H4 (cell line): ENCODE data around the gene PTOV1. TPM values are rescaled to one million over a fixed set of nuclear protein-coding genes. Genes with fewer than 3 reads are reported as not detected.

ENCODE experiments used
- DNase-seq: peaks from one replicate; pipeline ENCODE4 v3.0.0-alpha.2; 2015; ENCODE audit warnings: low spot score
- total RNA-seq: library from RNA; depleted of rRNA; stranded (reverse); fragments of >200 nt; shearing (Covaris generic); gene quantifications from 2 replicates; pipeline ENCODE4 v1.2.3, GENCODE V29; 2014

PTOV1 gene
- total RNA-seq, 1 experiment from 2014 or later = 101 TPM

DNA sequence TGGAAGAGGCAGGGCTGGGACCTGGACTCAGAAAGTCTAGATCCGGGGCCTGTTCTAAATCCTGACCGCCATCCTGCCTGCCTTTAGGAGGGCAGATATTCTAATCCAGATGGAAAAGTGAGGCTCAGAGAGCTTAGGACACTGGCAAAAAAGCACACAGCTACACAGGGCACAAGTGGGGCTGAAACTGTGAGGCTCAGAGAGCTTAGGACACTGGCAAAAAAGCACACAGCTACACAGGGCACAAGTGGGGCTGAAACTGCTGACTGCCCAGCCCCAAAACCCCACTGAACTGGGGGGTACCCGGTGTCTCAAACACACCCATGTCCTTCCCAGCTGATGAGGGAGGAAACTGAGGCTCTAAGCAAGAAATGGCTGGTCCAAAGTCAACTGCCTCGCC lies 24.2 kb downstream of the PTOV1 start:
- no peak for DNase-seq

DNA sequence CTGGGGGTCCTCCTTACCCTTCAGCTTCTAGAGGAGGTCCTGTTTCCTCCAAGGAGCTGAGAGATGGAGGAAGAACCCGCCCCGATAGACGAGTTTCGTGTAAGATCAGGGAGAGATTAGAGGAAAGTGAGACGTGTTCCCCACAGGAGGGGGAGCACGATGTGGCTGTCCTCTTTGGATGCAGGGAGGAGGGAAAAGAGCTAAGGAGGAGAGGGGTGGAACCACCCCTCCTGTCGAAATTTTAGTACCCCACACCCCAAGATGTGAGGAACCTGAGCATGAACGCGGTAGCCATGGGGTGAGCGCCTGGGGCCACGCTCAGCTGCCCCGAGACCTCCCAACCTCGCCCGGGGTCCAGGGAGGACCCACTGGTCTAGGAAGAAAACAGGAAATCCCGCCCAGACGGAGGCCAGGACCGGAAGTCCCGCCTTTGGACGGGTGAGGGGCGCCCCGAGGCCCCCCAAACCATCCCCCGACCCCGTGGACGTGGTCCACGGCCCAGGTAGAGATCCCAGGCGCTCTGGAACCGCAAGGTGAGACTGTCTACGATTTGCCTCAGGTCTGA lies 25.0 kb downstream of the PTOV1 start:
- DNase-seq = no peak

DNA sequence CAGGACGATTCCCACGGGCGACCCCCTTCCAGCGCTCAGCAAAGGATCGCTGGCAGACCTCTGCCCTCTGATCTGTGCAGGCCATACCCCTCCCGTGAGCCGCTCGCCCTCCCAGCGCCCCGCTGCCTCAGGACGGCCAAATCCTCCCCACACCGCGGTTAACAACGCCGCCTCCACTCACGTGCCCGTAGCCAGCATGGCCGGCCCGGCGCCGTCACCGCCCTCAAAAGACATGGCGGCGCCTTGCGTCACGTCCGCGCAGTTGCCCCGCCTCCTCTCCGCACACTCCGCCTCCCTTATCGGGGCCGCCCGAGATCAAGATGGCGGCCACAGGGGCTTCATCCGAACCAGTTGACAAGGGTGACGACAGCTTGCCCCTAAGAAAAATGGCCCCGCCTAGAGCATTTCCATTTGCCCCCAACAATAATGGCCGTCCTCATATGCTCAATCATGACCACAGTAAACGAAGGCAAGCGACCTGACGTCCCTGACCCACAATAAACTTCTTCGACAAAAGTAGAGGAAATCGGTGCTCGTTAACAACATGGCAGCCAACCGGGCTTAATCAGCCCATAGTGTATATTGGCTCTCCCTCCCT lies 25.6 kb downstream of the PTOV1 start:
- peak; percentile 98 for DNase-seq

DNA sequence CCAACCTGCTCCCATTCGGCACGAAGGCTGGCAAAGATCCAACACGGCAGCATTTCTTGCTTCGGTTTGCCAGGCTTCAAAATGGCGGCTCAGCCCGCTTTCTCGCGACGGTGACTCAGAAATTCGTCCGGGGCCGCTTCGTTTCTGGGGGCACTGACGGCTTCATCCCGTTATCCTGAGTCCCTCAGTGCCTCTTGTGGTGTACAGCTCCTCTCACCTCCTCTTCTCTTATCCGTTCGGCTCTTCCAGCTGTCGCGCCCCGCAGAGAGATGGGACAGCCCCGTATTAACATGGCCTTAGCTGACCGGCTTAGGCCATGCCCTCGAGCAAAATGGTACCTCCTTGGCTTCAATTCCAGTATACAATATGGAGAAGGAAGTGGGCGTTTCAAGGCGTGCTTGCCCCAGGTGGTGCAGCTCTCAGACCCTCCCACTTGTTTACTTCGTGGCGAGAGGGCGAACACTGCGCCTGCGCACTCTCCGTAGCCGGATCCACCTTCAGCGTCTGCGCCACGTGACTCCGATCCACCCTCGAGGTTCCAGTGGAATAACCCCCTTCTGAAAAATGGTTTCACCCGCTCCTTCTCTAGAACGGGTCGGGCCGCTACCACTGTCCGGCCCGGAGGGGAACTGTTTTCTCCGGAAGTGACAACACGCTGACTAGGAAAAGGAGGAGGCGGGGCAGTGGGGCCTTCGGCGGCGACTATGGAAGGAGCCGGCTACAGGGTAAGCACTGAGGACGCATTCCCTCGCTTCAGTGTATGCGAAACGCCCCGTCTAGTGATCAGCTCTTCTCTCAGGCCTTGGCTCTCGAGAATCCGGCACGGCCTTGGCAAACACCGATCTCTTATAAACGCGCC lies 26.3 kb downstream of the PTOV1 start, which contains the start of the genes AKT1S1 and TBC1D17:
TSS of gene AKT1S1 (minus strand) at position 336 of the 859 bp plus-strand sequence. CDS start 4,060 bp downstream, outside the sequence.
TSS of gene TBC1D17 (plus strand) at position 683 of the 859 bp plus-strand sequence. CDS start at position 705, 22 bp downstream.
- peak; percentile 100 for DNase-seq

DNA sequence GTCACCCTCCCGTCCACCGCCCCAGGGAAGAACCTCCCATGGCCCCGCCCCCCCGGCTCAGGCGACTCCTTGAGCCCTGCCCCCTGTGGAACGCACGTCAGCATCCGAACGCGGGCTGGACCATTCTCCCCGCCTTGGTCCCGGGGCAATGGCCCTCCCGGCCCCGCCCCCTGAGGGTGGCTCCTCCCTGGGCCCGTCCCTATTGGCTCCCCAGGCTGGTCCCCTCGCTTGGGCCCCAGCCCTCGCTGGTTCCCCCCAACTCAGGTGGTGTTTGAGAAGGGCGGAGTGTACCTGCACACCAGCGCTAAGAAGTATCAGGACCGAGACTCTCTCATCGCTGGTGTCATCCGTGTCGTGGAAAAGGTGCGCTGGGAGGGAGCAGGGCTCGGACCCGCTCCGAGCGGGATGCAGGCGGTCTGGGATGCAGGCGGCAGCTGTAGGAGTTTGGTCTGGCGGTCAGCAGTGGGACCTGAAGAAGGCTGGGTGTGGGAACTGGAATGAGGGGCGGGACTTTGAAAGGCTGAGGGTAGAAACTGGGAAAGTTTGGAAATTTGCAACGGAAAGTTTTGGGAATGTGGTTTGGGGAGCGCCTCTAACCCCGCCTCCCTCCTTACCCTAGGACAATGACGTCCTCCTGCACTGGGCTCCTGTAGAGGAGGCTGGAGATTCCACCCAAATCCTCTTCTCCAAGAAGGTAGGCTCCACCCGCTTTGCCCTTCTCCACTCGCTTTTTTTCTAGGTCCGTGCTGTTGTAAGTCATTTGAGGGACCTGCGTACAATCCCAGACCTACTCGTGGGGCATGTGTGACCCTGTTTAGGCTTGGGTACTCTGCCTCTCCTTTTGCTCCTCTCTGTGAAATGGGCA lies 27.2 kb downstream of the PTOV1 start:
- peak; percentile 97 for DNase-seq

DNA sequence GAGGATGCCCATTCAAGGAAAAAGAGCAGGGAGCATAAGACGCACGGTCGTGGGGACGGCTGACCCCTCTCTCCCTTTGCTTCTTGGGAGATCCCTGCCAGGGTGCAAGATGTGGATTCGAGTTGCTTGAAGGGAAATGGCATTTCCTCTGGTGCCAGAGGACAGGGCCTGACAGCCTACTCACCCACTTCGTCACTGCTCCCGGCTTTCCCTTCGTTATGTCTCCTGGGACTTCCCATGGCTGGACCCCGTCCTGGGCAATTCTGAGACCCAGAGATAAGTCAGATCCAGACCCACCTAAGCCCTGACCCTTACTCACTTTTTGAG lies 27.7 kb downstream of the PTOV1 start:
- no peak for DNase-seq

DNA sequence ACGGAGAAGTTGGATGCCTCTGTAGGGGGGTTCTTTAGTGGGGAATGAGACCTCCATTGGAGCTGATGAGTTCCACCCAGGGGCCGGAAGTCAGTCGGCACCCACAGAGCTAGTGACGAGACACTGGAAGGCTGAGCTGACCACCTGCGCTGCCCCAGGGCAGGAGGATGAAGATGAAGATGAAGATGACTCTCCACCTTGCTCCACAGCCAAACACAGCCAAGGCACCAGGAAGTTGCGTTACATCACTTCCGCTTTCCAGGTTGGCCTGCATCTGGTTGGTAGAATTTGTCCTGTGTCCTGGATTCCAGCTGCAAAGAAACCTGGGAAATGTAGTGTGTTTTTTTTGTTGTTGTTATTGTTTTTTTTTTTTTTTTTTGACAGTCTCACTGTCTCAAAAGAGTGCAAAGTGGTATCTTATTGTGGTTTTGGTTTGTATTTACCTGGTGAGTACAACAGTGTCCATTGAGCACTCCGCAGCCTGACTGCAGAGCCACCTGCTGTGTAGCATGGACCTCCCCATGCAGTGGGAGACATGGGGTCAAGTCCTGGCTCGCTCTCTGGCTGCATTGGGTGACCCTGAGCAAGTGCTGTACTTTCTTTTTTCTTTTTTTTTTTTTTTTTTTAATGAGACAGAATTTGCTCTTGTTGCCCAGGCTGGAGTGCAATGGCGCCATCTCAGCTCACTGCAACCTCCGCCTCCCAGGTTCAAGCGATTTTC lies 28.4 kb downstream of the PTOV1 start:
- DNase-seq = no peak

DNA sequence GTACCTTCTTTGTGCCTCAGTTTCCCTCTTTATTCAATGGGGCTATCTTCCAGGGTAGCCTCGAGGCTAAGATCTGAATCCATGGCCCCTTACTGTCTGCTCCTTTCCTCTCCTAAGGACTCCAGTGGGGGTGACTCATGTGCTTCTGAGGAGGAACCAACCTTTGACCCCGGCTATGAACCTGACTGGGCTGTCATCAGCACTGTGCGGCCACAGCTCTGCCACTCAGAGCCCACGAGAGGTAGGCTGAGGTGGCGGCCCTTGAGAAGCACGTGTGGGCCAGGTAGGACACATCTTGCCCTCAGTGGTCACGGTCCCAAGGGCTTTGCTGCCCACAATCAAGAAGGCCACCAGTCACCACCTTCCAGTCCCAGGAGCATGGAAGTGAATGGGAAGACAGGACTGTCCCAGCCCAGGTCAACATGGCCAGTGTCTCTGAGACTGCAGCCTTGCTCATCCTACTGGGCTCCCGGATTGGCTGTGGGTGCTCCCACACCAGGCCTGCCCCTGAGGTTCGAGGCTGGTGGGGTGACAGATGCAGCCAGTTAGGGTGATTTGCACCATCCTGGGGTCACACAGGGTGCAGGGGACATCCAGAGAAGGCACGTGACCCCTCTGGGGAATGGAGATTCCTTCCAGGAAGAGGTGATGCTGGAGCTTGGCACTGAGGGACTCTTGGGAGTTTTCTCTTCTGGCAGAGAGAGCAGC lies 29.4 kb downstream of the PTOV1 start:
- DNase-seq = no peak

DNA sequence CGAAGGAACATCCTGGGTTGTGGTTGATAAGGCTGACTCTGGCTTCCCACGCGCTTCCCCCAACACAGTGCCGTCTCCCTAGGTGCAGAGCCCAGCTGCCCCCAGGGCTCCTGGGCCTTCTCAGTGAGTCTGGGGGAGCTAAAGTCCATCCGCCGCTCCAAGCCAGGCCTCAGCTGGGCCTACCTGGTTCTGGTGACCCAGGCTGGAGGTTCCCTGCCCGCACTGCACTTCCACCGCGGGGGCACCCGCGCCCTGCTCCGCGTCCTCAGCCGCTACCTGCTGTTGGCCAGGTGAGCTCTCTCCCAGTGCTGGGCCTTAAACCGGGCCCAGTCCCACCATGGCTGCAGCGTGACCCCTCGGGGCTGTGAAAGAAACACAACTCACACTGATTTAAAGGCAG lies 30.2 kb downstream of the PTOV1 start:
- no peak for DNase-seq

DNA sequence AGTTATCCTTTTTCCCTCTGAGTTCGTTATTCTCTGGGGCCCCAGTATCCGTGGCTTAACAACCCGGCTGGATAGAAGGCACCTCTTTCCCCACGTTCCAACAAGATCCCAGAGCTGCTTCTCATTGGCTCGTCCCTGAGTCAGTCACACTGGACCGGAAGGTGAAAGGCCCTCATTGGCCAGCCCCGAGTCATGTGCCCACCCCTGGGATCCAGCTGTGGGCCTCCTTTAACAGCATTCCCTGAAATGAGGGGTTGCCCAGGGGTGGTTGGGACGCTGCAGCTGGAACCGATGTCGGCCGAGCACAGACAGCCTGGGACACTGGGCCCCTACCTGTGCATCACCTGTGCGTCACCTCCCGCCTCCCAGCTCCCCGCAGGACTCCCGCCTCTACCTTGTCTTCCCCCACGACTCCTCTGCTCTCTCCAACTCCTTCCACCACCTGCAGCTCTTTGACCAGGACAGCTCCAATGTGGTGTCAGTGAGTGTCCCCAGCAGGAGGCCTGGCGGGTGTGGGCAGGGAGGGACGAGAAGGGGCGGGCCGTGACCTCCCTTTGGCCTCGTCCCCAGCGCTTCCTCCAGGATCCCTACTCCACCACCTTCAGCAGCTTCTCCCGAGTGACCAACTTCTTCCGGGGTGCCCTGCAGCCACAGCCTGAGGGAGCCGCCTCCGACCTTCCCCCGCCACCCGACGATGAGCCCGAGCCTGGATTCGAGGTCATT lies 30.9 kb downstream of the PTOV1 start:
- no peak for DNase-seq

DNA sequence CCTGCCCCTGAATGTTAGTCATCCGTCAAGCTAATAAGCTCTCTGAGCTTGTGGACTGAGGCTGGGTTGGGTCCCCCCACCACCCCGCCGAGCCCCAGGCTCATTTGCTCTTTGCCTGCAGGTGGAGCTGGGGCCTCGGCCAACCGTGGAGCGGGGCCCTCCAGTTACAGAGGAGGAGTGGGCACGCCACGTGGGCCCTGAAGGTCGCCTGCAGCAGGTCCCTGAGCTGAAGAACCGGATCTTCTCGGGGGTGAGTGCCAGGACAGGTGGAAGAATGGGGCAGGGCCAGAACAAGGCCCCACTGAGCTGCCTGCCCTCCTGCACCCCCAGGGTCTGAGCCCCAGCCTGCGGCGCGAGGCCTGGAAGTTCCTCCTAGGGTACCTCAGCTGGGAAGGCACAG lies 31.7 kb downstream of the PTOV1 start:
- DNase-seq = no peak

DNA sequence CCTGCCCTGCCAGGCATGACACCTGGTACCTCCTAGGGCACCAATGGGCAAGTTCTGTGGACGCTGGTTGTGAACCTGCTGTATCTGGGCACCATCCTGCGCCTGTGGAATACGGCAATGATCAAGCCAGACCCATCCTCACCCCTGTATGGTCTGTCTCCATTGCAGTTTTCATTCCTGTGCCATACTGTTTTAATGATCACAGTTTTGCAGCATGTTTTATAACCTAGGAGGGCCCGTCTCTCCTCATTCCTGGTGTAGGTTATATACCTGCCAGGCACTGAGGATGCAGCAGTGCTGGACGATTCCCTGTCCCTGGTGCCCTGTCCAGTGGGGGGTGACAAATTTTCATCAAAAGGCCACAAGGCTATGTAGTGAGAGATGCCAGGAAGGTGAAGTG lies 32.1 kb downstream of the PTOV1 start:
- no peak for DNase-seq

DNA sequence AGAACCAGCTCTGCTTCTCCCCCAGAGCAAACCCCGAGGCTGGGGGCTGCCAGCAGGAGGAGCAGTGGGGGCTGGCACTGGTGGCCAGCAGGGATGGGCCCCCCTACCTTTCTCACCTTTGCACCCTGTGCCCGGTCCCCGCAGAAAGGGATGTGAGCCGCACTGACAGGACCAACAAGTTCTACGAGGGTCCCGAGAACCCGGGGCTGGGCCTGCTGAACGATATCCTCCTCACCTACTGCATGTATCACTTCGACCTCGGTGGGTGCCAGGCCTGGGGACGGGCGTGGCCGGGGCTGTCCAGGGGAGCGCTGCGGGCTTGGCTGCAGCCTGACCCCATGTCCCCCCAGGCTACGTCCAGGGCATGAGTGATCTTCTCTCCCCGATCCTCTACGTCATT lies 33.1 kb downstream of the PTOV1 start:
- no peak for DNase-seq

DNA sequence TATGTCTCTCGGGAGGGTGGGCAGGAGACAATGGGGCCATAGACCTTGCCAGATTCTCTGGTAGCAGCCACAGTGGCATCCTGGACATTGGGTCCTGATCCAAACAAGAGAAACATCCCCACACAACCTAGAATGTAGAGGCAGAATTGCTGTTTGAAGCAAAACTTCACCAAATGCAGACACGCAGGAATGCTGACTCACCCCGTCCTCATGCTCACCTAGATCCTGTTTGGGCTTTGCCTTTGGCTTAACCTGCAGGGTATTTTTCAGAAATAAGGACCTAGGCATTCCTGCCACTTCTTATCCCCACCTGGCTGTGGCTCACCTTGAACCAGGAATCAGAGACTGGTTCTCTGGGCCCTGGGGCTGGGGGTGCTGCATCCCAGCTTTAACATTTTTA lies 33.8 kb downstream of the PTOV1 start:
- DNase-seq = no peak

DNA sequence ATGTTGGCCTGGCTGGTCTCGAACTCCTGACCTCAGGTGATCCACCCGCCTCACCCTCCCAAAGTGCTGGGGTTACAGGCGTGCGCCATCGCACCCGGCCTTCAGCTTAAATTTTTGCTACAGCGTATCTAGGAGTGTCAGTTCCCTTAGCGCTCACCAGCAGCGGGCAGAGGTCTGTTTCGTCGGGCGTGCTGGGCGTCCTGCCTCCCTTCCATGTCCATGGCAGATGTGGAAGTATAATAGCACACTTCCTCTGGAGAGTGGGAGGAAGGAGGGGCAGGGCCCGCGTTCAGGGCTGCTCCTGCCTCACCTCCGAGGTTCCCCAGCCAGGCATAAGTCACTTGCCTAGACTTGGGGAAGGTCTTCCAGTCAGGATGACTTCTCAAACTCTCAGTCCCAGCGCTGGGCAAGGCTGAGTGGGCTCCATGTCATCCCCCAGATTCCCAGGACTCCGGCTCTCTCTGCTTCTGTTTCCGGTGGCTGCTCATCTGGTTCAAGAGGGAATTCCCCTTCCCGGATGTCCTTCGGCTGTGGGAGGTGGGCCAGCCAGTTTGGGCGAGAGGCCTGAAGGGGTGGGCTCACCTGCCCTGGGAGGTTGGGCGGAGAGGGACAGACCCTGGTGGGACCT lies 36.2 kb downstream of the PTOV1 start:
- DNase-seq = no peak

DNA sequence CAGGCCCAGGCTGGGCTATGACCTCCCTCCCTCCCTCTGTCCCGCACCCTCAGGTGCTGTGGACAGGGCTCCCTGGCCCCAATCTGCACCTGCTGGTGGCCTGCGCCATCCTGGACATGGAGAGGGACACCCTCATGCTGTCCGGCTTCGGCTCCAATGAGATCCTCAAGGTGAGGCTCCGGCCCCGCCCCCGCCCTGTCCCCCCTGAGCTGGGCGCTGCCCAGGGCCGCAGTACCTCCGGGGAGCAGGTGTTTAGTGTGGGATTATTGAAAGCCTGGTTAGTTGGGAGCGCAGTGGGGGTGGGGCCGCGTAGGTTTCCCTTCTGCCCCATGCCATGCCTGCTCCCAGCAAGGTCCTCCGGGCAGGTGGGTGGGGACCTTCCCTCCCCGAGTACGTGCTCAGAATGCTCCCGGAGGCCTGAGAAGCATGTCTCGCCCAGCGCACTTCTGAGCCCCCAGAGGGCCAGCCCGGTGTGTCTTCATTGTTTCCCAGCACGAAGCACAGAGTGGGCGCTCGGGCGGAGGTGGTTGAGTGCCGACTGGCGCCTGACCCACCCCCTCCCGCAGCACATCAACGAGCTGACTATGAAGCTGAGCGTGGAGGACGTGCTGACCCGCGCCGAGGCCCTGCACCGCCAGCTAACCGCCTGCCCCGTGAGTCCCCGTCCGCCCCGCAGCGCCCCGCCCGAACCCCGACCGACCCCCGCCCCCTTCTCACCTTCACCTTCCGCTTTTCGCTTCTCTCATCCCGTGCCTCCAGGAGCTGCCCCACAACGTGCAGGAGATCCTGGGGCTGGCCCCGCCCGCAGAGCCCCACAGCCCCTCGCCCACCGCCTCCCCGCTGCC lies 36.9 kb downstream of the PTOV1 start:
- DNase-seq = no peak

DNA sequence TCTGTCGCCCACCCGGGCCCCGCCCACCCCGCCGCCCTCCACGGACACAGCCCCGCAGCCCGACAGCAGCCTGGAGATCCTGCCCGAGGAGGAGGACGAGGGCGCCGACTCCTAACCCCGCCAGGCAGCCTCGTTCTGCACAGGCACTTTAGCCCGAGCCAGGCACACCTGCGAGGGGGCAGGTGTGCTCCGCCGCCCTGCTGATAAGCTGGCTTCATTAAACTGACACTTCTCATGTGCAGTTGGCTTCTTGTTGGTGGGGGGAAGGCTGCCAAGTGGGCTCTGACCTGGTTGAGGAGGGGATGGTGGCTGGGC lies 37.5 kb downstream of the PTOV1 start:
- DNase-seq = no peak

DNA sequence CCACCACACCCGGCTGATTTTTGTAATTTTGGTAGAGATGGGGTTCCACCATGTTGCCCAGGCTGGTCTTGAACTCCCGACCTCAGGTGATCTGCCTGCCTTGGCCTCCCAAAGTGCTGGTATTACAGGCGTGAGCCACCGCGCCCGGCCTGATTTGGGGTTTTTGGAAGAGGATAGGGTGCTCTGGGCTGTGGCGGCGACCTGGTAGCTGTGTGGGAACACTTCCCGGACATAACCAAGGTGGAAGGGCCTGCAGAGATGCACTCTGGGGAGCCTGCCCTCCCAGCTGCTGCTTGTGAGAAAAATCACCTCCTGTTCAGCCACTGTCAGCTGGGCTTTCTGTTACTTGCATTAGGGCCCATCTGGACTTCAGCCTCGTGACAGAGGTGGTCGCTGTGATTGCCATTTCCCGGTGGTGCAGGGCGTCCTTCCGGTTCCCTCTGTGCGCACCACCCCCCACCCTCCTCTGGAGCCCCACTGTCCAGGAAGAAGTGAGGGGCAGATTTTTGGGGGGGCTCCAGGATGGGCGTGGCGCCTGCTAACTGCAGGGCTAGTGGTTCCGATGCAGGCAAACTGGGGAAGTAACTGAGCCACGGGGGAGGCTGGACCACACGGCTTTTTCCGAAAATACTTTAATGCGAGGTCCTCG lies 38.2 kb downstream of the PTOV1 start:
- no peak for DNase-seq
